HT-29 (cell line): ENCODE results near the gene GPHN. TPM values are rescaled to one million over a fixed set of nuclear protein-coding genes. Genes with fewer than 3 reads are reported as not detected.
"Not testable (repeated sequence)": the region's sequence is repeated elsewhere in the genome, so short reads cannot be mapped to it uniquely, and the experiment has no call there.

Experiments
- DNase-seq: peaks from one replicate; pipeline ENCODE4 v3.0.0-alpha.2; 2015; ENCODE audit warnings: low spot score
- total RNA-seq: library from RNA; depleted of rRNA; stranded (reverse); fragments of >200 nt; shearing (Covaris generic); gene quantifications from 2 replicates; pipeline ENCODE4 v1.2.3, GENCODE V29; 2014

Gene GPHN
- total RNA-seq, 1 experiment from 2014 or later = 13.5 TPM

GRCh38 chr14:66501592-66501991, 6.4 kb upstream of the GPHN start:
- no peak for DNase-seq

GRCh38 chr14:66502836-66503235, 5.1 kb upstream of the GPHN start:
- DNase-seq = not testable (repeated sequence)

- no peak for DNase-seq
Observed at GRCh38 chr14:66503532-66503931, 4.4 kb upstream of the GPHN start.

- peak; percentile 66 for DNase-seq
Observed at GRCh38 chr14:66507181-66507721, 696 bp upstream of the GPHN start.

GRCh38 chr14:66508547-66508845, 549 bp downstream of the GPHN start:
- no peak for DNase-seq

- peak; percentile 19 for DNase-seq
Observed at GRCh38 chr14:66508846-66509621, 1.1 kb downstream of the GPHN start.

- no peak for DNase-seq
Observed at GRCh38 chr14:66509874-66510273, 1.9 kb downstream of the GPHN start.

- no peak for DNase-seq
Observed at GRCh38 chr14:66511849-66512248, 3.9 kb downstream of the GPHN start.

GRCh38 chr14:66514213-66514612, 6.3 kb downstream of the GPHN start:
- no peak for DNase-seq

- DNase-seq = no peak
Observed at GRCh38 chr14:66530526-66530925, 22.6 kb downstream of the GPHN start.

- no peak for DNase-seq
Observed at GRCh38 chr14:66539034-66539433, 31.1 kb downstream of the GPHN start.

GRCh38 chr14:66540038-66540437, 32.1 kb downstream of the GPHN start:
- DNase-seq = no peak

- no peak for DNase-seq
Observed at GRCh38 chr14:66541627-66542026, 33.7 kb downstream of the GPHN start.

- DNase-seq = no peak
Observed at GRCh38 chr14:66543996-66544395, 36.0 kb downstream of the GPHN start.

GRCh38 chr14:66545191-66545590, 37.2 kb downstream of the GPHN start:
- DNase-seq = not testable (repeated sequence)

- not testable (repeated sequence) for DNase-seq
Observed at GRCh38 chr14:66545751-66546150, 37.8 kb downstream of the GPHN start.

- DNase-seq = no peak
Observed at GRCh38 chr14:66563731-66564130, 55.8 kb downstream of the GPHN start.

GRCh38 chr14:66568220-66568619, 60.3 kb downstream of the GPHN start:
- DNase-seq = no peak

GRCh38 chr14:66572826-66573225, 64.9 kb downstream of the GPHN start:
- no peak for DNase-seq

GRCh38 chr14:66575014-66575413, 67.1 kb downstream of the GPHN start:
- no peak for DNase-seq

GRCh38 chr14:66575939-66576338, 68.0 kb downstream of the GPHN start:
- DNase-seq = no peak

- not testable (repeated sequence) for DNase-seq
Observed at GRCh38 chr14:66587753-66588152, 79.8 kb downstream of the GPHN start.

- no peak for DNase-seq
Observed at GRCh38 chr14:66595394-66595793, 87.4 kb downstream of the GPHN start.
